Heart left ventricle (tissue), 16 donors: Measurements from ENCODE around the gene PRDM5. TPM values are rescaled to one million over a fixed set of nuclear protein-coding genes. Genes with fewer than 3 reads are reported as not detected.
"Not testable (repeated sequence)": the region's sequence is repeated elsewhere in the genome, so short reads cannot be mapped to it uniquely, and the experiment has no call there.

Experiments used
- ATAC-seq, 4 donors: fragments of 200-7000 bp; cut with Tn5 transposase; one replicate each; pipeline ENCODE4 v1.9.1; 2020 to 2022; ENCODE audit warnings: moderate library complexity in 4 of 4, mild to moderate bottlenecking in 3 of 4, moderate number of reproducible peaks in 1 of 4
- DNase-seq, 5 donors: peaks; one replicate each; pipeline ENCODE4 v3.0.0-alpha.2; 2020
- H3K27ac ChIP-seq, 12 donors: fragments of 200-600 bp; sonication (generic) in 4 of 12; one replicate each; pipeline versions ENCODE4 v1.5.0 to v1.8.0; 2016 to 2022; ENCODE audit warnings: mild to moderate bottlenecking in 2 of 12
- H3K27me3 ChIP-seq, 9 donors: fragments of 200-600 bp; sonication (generic) in 2 of 9; one replicate each; pipeline versions ENCODE4 v1.5.1 to v1.8.0; 2016 to 2022; ENCODE audit warnings: mild to moderate bottlenecking in 3 of 9
- H3K36me3 ChIP-seq, 9 donors: fragments of 200-600 bp; sonication (generic) in 2 of 9; one replicate each; pipeline versions ENCODE4 v1.5.0 to v1.8.0; 2018 to 2022; ENCODE audit warnings: mild to moderate bottlenecking in 2 of 9
- H3K4me1 ChIP-seq, 12 donors: fragments of 200-600 bp; sonication (generic) in 4 of 12; one replicate each; pipeline versions ENCODE4 v1.5.0 to v1.8.0; 2016 to 2022; ENCODE audit warnings: mild to moderate bottlenecking in 3 of 12
- H3K4me3 ChIP-seq, 12 donors: fragments of 200-600 bp; sonication (generic) in 4 of 12; one replicate each; pipeline versions ENCODE4 v1.5.0 to v1.8.0; 2017 to 2022; ENCODE audit warnings: mild to moderate bottlenecking in 9 of 12, moderate library complexity in 4 of 12
- H3K9me3 ChIP-seq, 12 donors: fragments of 200-600 bp; sonication (generic) in 4 of 12; one replicate each; pipeline versions ENCODE4 v1.5.0 to v1.8.0; 2016 to 2022; ENCODE audit warnings: mild to moderate bottlenecking in 1 of 12
- CTCF ChIP-seq, 12 donors: fragments of 200-600 bp; sonication (generic) in 4 of 12; IDR thresholded peaks; one replicate each; pipeline versions ENCODE4 v1.5.0 to v1.8.0; 2018 to 2022; ENCODE audit warnings: antibody characterized with exemption in 12 of 12, mild to moderate bottlenecking in 5 of 12
- POLR2A ChIP-seq, 2 donors: fragments of 450-650 bp; IDR thresholded peaks; one replicate each; pipeline ENCODE4 v1.6.1; 2017; ENCODE audit warnings: antibody characterized with exemption in 2 of 2, mild to moderate bottlenecking in 2 of 2, moderate library complexity in 2 of 2
- WGBS, 4 donors: extraction: QIAGEN DNeasy Blood & Tissue Kit in 2 of 4; methylation state at CpG; one replicate each; pipeline versions ENCODE4 v1.1.5 to v1.1.7; 2013 to 2018; 5-methylcytosine and 5-hydroxymethylcytosine counted together
- intact Hi-C, 10 donors: fragments of 100-400 bp; cut with DNase I; formaldehyde crosslinking; loops; one replicate each; pipeline versions ENCODE4 v1.11.1 to v1.14.2; 2022
- polyA plus RNA-seq, 2 donors: library from polyadenylated mRNA; stranded (reverse); fragments of 200-250 nt; gene quantifications; one replicate each; pipeline ENCODE4 v1.2.3, GENCODE V29; 2013
- total RNA-seq, 9 donors: library from RNA; depleted of rRNA in 2 of 9; stranded (reverse); fragments of >200 nt in 2 of 9; fragmentation: NEBNext Ultra II Directional in 3 of 9; extraction: Animal tissue kit (Norgen Biotek cat#: 25700) in 3 of 9; gene quantifications; one replicate each; pipeline versions ENCODE4 v1.1.0 to v1.2.4, GENCODE V29; 2016 to 2023
- donor health status: ischemic (EF 13 %, LVEDD 7.1; RV severe dilation, severe dysfunction).
- donor health status: healthy with polysubstance abuse.
- donor health status: DM: no; HTN: yes; CAD: no.
- donor health status: DM: no; HTN: no; CAD: no.
- donor health status: ischemic (EF 25% LVEDD 6.9; RV normal size, moderate dysfunction).
- donor health status: ischemic (EF 25% LVEDD 5.7; RV mildly dilated, moderate dysfunction).
- donor health status: healthy.
- donor health status: DM: yes; HTN: yes; CAD: no.
- donor health status: ischemic (EF 35%, LVEDD 5.7; RV mildly dilated, moderate dysfunction).
- donor health status: nonischemic (EF 11% LVEDD 7.7; RV severe dilation, severe dysfunction).
- donor health status: DM: yes; HTN: yes; CAD: no.
- donor health status: PGD.
- donor health status: ischemic (EF 29% LVEDD 5.4; RV normal size, mild dysfunction).
- donor health status: nonischemic (EF 23%, LVEDD 6.1; RV moderate dilation, normal function).

The PRDM5 gene
- total and polyA plus RNA-seq, 11 donors, result 2.0 to 19.7 (median 9.1) TPM

- Histone ChIP-seq H3K36me3 (no peaks in the 10 kb centered on the region), H3K27ac (no peak overlapping the region), H3K9me3 (peaks cover 0 to 4% (median 0%) of the 10 kb centered on the region in 12 donors), H3K4me1 (no peaks in the 10 kb centered on the region), H3K27me3 (no peaks in the 10 kb centered on the region), H3K4me3 (no peak overlapping the region)
- TF ChIP-seq POLR2A (IDR thresholded peaks at IDR 0.05) (no peak), CTCF (IDR thresholded peaks at IDR 0.05) (no peak)
- ATAC-seq, result no peak
- DNase-seq, result no peak
- 81 to 89% (median 85%) methylated on average over 7 of the region's 7 CpGs for WGBS, 4 donors
- intact Hi-C loops, result no loop called here
Measured at GRCh38 chr4:120659616-120660170, 262.8 kb downstream of the PRDM5 start.

DNA sequence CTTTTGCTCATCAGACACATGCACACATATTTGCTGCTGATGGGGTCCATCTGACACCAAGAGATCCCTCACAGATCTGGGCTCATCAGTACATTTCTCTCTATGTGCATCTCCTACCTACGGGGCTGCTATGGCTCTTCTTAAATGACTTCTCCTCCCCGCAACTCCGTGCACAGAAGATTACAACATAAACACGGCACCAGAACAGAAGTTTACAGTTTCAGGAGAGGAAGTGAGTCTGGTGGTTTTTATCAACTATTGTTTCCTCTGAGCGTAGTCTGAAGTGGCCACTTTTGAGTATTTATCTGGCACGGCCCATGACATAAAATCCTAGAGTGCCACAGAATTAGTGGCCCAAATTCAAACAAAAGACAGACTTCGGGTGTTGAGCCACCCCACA is 263.8 kb downstream of the PRDM5 start:
- H3K27me3 ChIP-seq, result no peaks in the 10 kb centered on the region
- H3K4me3 ChIP-seq, result no peak overlapping the region
- H3K4me1 ChIP-seq, result no peaks in the 10 kb centered on the region
- WGBS, 4 donors, result 32 to 41% (median 38%) methylated on average over 7 of the region's 7 CpGs
- ATAC-seq (no peak), DNase-seq (no peak)
- intact Hi-C loops, result no loop called here
- no peak for TF ChIP-seq POLR2A (IDR thresholded peaks at IDR 0.05)
- TF ChIP-seq CTCF (IDR thresholded peaks at IDR 0.05), result no peak
- H3K27ac ChIP-seq, result no peak overlapping the region
- H3K9me3 ChIP-seq, result peaks cover 0 to 4% (median 0%) of the 10 kb centered on the region in 12 donors
- H3K36me3 ChIP-seq, result no peaks in the 10 kb centered on the region

- TF ChIP-seq POLR2A (IDR thresholded peaks at IDR 0.05) (no peak), CTCF (IDR thresholded peaks at IDR 0.05) (no peak)
- ATAC-seq (no peak), DNase-seq (no peak)
- Histone ChIP-seq H3K27ac (no peak overlapping the region), H3K9me3 (no peaks in the 10 kb centered on the region), H3K36me3 (no peaks in the 10 kb centered on the region), H3K27me3 (no peaks in the 10 kb centered on the region), H3K4me3 (no peak overlapping the region), H3K4me1 (no peaks in the 10 kb centered on the region)
- 92 to 97% (median 95%) methylated on average over 2 of the region's 2 CpGs for WGBS, 4 donors
- intact Hi-C loops, result loop anchor here in 1 of 10 donors (2.0 kb wide), 1 partner anchor 13 kb away; no protein-coding TSS in a partner anchor
Measured at GRCh38 chr4:120653804-120654573, 268.5 kb downstream of the PRDM5 start.

DNA sequence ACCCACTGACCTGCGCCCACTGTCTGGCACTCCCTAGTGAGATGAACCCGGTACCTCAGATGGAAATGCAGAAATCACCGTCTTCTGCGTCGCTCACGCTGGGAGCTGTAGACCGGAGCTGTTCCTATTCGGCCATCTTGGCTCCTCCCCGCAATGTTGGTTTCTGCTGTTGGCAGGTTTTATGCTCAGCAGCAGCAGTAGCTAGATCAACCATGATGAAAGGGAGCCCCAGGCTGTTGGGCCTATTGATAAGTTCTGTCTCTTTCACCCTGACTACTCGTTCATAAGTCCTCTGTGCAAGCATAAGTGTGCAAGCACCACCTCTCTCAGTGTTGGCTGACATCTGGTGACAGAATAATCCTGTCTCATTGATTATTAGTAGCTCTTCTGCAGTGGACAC is 274.2 kb downstream of the PRDM5 start:
- intact Hi-C loops, H3K27ac ChIP-seq, H3K36me3 ChIP-seq, H3K9me3 ChIP-seq, H3K27me3 ChIP-seq, ATAC-seq, DNase-seq, H3K4me1 ChIP-seq, H3K4me3 ChIP-seq: not testable (repeated sequence)
- WGBS, 4 donors, result 95 to 99% (median 96%) methylated on average over 7 to 9 of the region's 10 CpGs

Other genes with a start within 250 kb of the PRDM5 start
- gene NDNF, start 149.8 kb upstream of the PRDM5 start, total RNA-seq, result 10 to 100 TPM in 3 of 9 donors, 1 to 10 TPM in 6; 3.0 to 11.2 (median 8.2) TPM
- gene NDNF, start 149.8 kb upstream of the PRDM5 start, polyA plus RNA-seq, result 1 to 10 TPM; 2.8 to 6.7 TPM
- under 1 TPM in 2 of 9 donors, not detected in 7; 0.14 to 0.59 TPM for gene TNIP3, start 241.6 kb upstream of the PRDM5 start, total RNA-seq
- gene TNIP3, start 241.6 kb upstream of the PRDM5 start, polyA plus RNA-seq, result under 1 TPM in 1 of 2 donors, not detected in 1; 0.07 TPM